ENCODE data around the gene TRAF3IP3. TPM values are rescaled to one million over a fixed set of nuclear protein-coding genes. Genes with fewer than 3 reads are reported as not detected.

Gene TRAF3IP3
- polyA plus RNA-seq, 1 donor from 2014 or later: not detected

- no peak for TF ChIP-seq REST (IDR thresholded peaks at IDR 0.05; ENCODE audit: borderline replicate concordance)
These were observed 27.4 kb upstream of the TRAF3IP3 start (continued) for GRCh38 chr1:209728466-209728865.

GRCh38 chr1:209729436-209729835, 26.4 kb upstream of the TRAF3IP3 start:
- H4K20me1 ChIP-seq (ENCODE audit: insufficient read depth): no peaks in the 10 kb centered on the region
- no peak overlapping the region for H3K27ac ChIP-seq (ENCODE audit: low read length)
- TF ChIP-seq SMC3 (conservative IDR thresholded peaks at IDR 0.05; ENCODE audit: poor library complexity) (no peak), EZH2 (IDR thresholded peaks at IDR 0.05; ENCODE audit: borderline replicate concordance, insufficient read depth, low read length, poor library complexity, severe bottlenecking) (no peak), REST (IDR thresholded peaks at IDR 0.05; ENCODE audit: borderline replicate concordance) (no peak), RAD21 (conservative IDR thresholded peaks at IDR 0.05) (no peak), CTCF (IDR thresholded peaks at IDR 0.05; ENCODE audit: poor library complexity, severe bottlenecking) (no peak), TAF1 (IDR thresholded peaks at IDR 0.05; ENCODE audit: low read depth) (no peak), EP300 (conservative IDR thresholded peaks at IDR 0.05; ENCODE audit: poor library complexity, severe bottlenecking) (no peak), MXI1 (conservative IDR thresholded peaks at IDR 0.05; ENCODE audit: poor library complexity, severe bottlenecking) (no peak)
- H3K36me3 ChIP-seq (ENCODE audit: insufficient read depth, low read length): no peaks in the 10 kb centered on the region
- H3K79me2 ChIP-seq (replicated peaks; ENCODE audit: insufficient read depth, low read length): no peaks in the 10 kb centered on the region
- H2AFZ ChIP-seq (ENCODE audit: low read depth, low read length): no peak overlapping the region
- no peaks in the 10 kb centered on the region for H3K9me2 ChIP-seq (ENCODE audit: insufficient read depth, low read length)
- no peaks in the 10 kb centered on the region for H3K27me3 ChIP-seq (ENCODE audit: insufficient read depth, low read depth, low read length)
- no peaks in the 10 kb centered on the region for H3K9me3 ChIP-seq (ENCODE audit: low read length)
- H3K9ac ChIP-seq (ENCODE audit: low read length): no peak overlapping the region
- no peak overlapping the region for H3K4me2 ChIP-seq (ENCODE audit: low read length)
- no peak overlapping the region for H3K4me3 ChIP-seq (ENCODE audit: low read length)
- H3F3A ChIP-seq (ENCODE audit: insufficient read depth, low read length, poor library complexity, severe bottlenecking): no peaks in the 10 kb centered on the region

All from neural cell (in vitro differentiated cells).